GM19463 (cell line): ENCODE data around the gene TUT4.

Source experiments
- ATAC-seq: cut with Tn5 transposase; IDR thresholded peaks from one replicate; pipeline ENCODE4 v1.9.1; 2021; ENCODE audit warnings: mild to moderate bottlenecking, moderate library complexity; ENCODE audit not compliant: unreplicated experiment

Gene TUT4

DNA sequence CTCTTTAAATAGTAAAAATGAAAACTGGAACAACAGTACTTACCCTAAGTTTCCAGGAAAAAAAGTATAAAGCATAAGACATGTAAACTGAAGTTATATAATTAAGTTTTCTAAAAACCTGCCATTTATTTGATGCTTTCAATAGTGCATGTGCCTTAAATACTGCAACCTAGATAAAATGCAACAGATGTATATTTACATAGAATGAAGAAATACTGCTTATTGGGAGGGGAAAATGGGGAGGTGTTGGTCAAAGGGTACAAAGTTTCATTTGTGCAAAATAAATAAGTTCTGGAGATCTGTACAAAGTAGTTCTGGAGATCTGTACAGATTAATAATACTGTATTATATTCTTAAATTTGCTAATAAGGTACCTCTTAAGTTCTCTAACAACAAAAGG lies 79.9 kb downstream of the TUT4 start:
- no peak for ATAC-seq

GRCh38 chr1:52472384-52472783 lies 80.5 kb downstream of the TUT4 start:
- no peak for ATAC-seq

DNA sequence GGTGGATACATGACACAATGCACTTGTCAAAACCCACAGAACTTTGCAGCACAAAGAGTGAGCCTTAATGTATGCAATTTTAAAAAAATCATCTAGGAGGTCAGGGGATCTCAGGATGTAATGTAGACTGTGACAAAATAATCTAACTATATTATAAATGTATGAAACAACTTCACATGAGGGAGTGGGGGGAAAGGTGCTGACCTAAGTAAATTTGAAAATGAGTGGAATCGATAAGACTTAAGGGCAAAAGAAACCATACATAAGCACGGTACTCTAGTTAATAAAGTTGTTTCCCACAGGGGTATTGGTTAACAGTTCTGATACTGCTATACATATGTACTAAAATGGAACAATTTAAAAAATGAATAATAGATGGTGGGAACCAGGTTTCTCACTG lies 83.8 kb downstream of the TUT4 start:
- no peak for ATAC-seq

- ATAC-seq: no peak
Observed at GRCh38 chr1:52463891-52464290, 89.0 kb downstream of the TUT4 start.

DNA sequence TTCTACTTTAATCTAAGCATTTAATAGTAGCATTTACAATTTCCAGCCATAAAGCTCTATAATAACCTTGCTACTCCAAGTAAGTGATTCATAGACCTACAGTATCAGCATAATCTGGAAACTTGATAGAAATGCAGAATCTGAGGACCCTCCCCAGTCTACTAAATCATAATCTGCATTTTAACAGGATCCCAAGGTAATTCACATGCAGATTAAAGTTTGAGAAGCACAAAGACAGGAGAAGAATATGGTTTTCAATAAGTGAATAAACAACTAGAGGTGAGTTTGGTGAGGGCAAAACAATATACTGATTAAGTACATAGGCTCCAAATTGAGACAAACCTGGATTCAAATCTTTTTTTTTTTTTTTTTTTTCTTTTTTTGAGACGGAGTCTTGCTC lies 91.1 kb downstream of the TUT4 start:
- ATAC-seq: no peak

GRCh38 chr1:52460694-52461093 lies 92.2 kb downstream of the TUT4 start:
- ATAC-seq: no peak

DNA sequence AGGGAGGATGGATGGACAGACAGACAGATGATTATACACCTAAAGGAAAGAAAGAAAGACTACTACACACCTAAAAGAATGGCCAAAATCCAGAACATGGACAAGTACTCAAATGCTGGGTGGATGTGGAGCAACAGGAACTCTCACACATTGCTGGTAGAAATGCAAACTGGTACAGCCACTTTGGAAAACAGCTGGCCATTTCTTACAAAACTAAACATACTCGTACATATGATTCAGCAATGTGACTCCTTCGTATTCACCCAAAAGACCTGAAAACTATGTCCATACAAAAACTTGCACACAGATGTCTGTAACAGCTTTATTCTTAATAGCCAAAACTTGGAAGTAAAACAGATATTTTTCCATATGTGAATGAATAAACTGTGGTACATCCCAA lies 97.2 kb downstream of the TUT4 start:
- no peak for ATAC-seq

- no peak for ATAC-seq
Observed at GRCh38 chr1:52454779-52455178, 98.1 kb downstream of the TUT4 start.

DNA sequence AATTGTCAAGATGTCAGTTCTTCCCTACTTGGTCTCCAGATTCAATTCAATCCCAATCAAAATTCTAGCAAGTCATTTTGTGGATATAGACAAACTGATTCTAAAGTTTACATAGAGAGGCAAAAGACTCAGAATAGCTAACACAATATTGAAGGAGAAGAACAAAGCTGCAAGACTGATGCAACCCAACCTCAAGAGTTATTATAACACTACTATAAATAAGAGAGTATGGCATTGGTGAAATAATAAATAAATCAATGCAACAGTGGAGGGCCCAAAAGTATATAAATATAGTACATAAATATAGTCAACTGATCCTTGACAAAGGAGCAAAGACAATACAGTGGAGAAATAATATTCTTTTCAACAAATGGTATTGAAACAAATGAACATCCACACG lies 98.8 kb downstream of the TUT4 start:
- no peak for ATAC-seq

- ATAC-seq: no peak
Observed at GRCh38 chr1:52444463-52444862, 108.4 kb downstream of the TUT4 start.

- ATAC-seq: no peak
Observed at GRCh38 chr1:52439976-52440375, 112.9 kb downstream of the TUT4 start.

- no peak for ATAC-seq
Observed at GRCh38 chr1:52436817-52437216, 116.1 kb downstream of the TUT4 start.

DNA sequence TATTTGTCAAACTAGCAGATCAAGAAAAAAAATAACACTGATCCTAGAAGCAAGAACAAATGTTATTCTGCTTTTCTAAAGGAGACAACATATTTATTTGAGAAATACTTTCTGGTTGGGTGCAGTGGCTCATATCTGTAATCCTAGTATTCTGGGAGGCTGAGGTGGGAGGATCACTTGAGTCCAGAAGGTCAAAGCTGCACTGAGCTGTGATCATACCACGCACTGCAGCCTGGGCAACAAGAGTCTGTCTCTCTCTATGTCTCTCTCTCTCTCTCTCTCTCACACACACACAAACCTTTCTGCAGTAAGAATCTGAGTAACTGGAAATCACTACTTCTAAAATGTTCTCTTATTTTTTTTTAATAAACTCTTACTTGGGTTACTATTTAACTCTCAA lies 117.2 kb downstream of the TUT4 start:
- ATAC-seq: no peak

DNA sequence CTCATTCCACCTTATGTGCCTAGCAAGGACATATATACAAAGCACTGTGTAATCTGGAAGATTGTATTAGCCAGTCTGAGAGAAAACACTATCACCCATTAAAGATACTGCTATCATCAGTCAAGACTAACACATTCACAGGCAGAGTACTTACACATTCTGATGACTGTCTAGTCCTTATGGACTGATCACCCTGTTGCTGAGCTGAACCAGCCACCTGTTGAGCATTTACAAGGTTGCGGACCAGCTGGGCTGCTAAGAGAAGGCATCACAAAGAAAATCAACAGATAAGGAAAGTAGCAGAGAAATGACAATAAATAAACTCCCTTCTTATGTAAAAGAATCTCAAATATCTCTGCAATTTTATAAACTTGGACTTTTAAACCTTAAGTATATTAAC lies 117.7 kb downstream of the TUT4 start:
- no peak for ATAC-seq

GRCh38 chr1:52432807-52433206 lies 120.1 kb downstream of the TUT4 start:
- no peak for ATAC-seq

GRCh38 chr1:52427152-52427551 lies 125.7 kb downstream of the TUT4 start:
- ATAC-seq: no peak

- no peak for ATAC-seq
Observed at GRCh38 chr1:52426371-52426770, 126.5 kb downstream of the TUT4 start.

- no peak for ATAC-seq
Observed at GRCh38 chr1:52424813-52425212, 128.1 kb downstream of the TUT4 start.

GRCh38 chr1:52424231-52424636 lies 128.7 kb downstream of the TUT4 start:
- ATAC-seq: no peak

GRCh38 chr1:52423771-52424170 lies 129.1 kb downstream of the TUT4 start:
- no peak for ATAC-seq

DNA sequence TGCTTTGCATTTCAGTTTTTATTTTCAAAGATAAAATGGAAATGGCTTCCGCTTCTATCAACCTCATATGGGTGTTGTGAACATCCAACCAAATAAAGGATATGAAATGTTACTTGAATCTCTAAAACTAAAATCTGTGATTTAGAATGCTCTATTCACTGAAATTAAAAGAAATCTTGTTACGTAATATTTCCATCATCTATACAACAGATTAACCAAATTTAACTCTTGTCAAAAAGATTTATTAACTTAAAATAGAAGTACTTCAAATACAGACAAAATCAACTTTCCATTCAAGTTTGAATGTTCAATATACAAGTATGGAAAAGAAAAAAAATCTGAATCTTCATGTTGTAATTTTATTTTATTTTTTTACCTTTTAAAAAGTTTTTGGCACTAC lies 129.8 kb downstream of the TUT4 start:
- no peak for ATAC-seq

DNA sequence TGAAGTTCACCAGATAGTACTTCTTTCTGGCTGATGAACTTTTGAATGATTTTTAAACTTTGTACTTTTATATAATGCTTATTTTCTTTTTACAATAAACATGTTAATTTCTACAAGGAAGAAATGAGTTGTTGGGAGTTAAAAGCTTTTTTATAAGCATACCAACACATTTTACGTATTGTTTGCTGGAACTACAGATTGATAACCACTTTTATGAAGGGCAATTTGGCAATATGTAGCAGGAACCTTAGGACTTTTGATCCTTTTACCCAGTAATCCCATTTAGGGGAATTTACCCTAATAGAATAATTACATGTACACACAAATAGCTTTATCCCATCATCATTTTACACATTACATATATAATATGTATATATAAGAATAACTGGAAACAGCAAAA lies 132.2 kb downstream of the TUT4 start:
- no peak for ATAC-seq

- no peak for ATAC-seq
Observed at GRCh38 chr1:52416811-52417210, 136.1 kb downstream of the TUT4 start.

- ATAC-seq: no peak
Observed at GRCh38 chr1:52414942-52415341, 137.9 kb downstream of the TUT4 start.
